Measurements from ENCODE around the gene CRISPLD2.

Gene CRISPLD2

GRCh38 chr16:84884246-84884595 is 64.4 kb downstream of the CRISPLD2 start:
- no peak overlapping the region for H3K4me3 ChIP-seq (replicated peaks; ENCODE audit: insufficient read depth, low read length)

GRCh38 chr16:84884596-84885341 is 65.0 kb downstream of the CRISPLD2 start:
- no peak for DNase-seq (ENCODE audit: low read depth in 1 of 2, low spot score in 1 of 2)
- no peak overlapping the region for H3K4me3 ChIP-seq (replicated peaks; ENCODE audit: insufficient read depth, low read length)
- TF ChIP-seq SPI1 (IDR thresholded peaks at IDR 0.05; ENCODE audit: borderline replicate concordance, low read depth) (no peak), REST (IDR thresholded peaks at IDR 0.05; ENCODE audit: insufficient replicate concordance, low read depth) (no peak), GABPA (IDR thresholded peaks at IDR 0.05; ENCODE audit: low read depth) (no peak), CTCF (IDR thresholded peaks at IDR 0.05; ENCODE audit: insufficient read depth, low read length) (no peak), POLR2AphosphoS5 (IDR thresholded peaks at IDR 0.05; ENCODE audit: low read depth) (no peak)
- no peak overlapping the region for H3K27ac ChIP-seq (replicated peaks)
- H3K27me3 ChIP-seq (ENCODE audit: insufficient read depth, poor library complexity, severe bottlenecking): peaks cover 16% of the 10 kb centered on the region

More at GRCh38 chr16:84884246-84884595, 64.4 kb downstream of the CRISPLD2 start:
- H3K27ac ChIP-seq (replicated peaks): no peak overlapping the region
- TF ChIP-seq POLR2AphosphoS5 (IDR thresholded peaks at IDR 0.05; ENCODE audit: low read depth) (no peak), CTCF (IDR thresholded peaks at IDR 0.05; ENCODE audit: insufficient read depth, low read length) (no peak), SPI1 (IDR thresholded peaks at IDR 0.05; ENCODE audit: borderline replicate concordance, low read depth) (no peak), GABPA (IDR thresholded peaks at IDR 0.05; ENCODE audit: low read depth) (no peak), REST (IDR thresholded peaks at IDR 0.05; ENCODE audit: insufficient replicate concordance, low read depth) (no peak)
- no peak for DNase-seq (ENCODE audit: low read depth in 1 of 2, low spot score in 1 of 2)
- peaks cover 16% of the 10 kb centered on the region for H3K27me3 ChIP-seq (ENCODE audit: insufficient read depth, poor library complexity, severe bottlenecking)

- Histone ChIP-seq H3K4me3 (replicated peaks; ENCODE audit: insufficient read depth, low read length) (no peak overlapping the region), H3K27me3 (ENCODE audit: insufficient read depth, poor library complexity, severe bottlenecking) (peaks cover 16% of the 10 kb centered on the region), H3K27ac (replicated peaks) (no peak overlapping the region)
- no peak for DNase-seq (ENCODE audit: low read depth in 1 of 2, low spot score in 1 of 2)
- TF ChIP-seq GABPA (IDR thresholded peaks at IDR 0.05; ENCODE audit: low read depth) (no peak), SPI1 (IDR thresholded peaks at IDR 0.05; ENCODE audit: borderline replicate concordance, low read depth) (no peak), CTCF (IDR thresholded peaks at IDR 0.05; ENCODE audit: insufficient read depth, low read length) (no peak), POLR2AphosphoS5 (IDR thresholded peaks at IDR 0.05; ENCODE audit: low read depth) (no peak), REST (IDR thresholded peaks at IDR 0.05; ENCODE audit: insufficient replicate concordance, low read depth) (no peak)
Observed at GRCh38 chr16:84885342-84885910, 65.6 kb downstream of the CRISPLD2 start.

Data from HL-60 (cell line).